ENCODE measurements around the gene ATP9A.
"Not testable (repeated sequence)": the region's sequence is repeated elsewhere in the genome, so short reads cannot be mapped to it uniquely, and the experiment has no call there.

Gene ATP9A

GRCh38 chr20:51767867-51768758 lies at the start of gene ATP9A:
Gene ATP9A (minus strand): TSS chr20:51768390. CDS start chr20:51768369, 21 bp downstream.
- DNase-seq (ENCODE audit: low read depth): no peak

GRCh38 chr20:51816856-51817255 lies 48.7 kb upstream of the ATP9A start:
- DNase-seq (ENCODE audit: low read depth): not testable (repeated sequence)

- DNase-seq (ENCODE audit: low read depth): no peak
Observed at GRCh38 chr20:51815383-51816076, 47.3 kb upstream of the ATP9A start.

- no peak for DNase-seq (ENCODE audit: low read depth)
Observed at GRCh38 chr20:51812861-51813260, 44.7 kb upstream of the ATP9A start.

- DNase-seq (ENCODE audit: low read depth): no peak
Observed at GRCh38 chr20:51811514-51812128, 43.4 kb upstream of the ATP9A start.

GRCh38 chr20:51811042-51811355 lies 42.8 kb upstream of the ATP9A start:
- DNase-seq (ENCODE audit: low read depth): no peak

- no peak for DNase-seq (ENCODE audit: low read depth)
Observed at GRCh38 chr20:51810155-51811041, 42.2 kb upstream of the ATP9A start.

GRCh38 chr20:51807720-51808250 lies 39.6 kb upstream of the ATP9A start:
- DNase-seq (ENCODE audit: low read depth): no peak

GRCh38 chr20:51804754-51805153 lies 36.6 kb upstream of the ATP9A start:
- no peak for DNase-seq (ENCODE audit: low read depth)

GRCh38 chr20:51803148-51803854 lies 35.1 kb upstream of the ATP9A start:
- no peak for DNase-seq (ENCODE audit: low read depth)

- no peak for DNase-seq (ENCODE audit: low read depth)
Observed at GRCh38 chr20:51802170-51802751, 34.1 kb upstream of the ATP9A start, which contains the start of gene SALL4. Gene SALL4 (minus strand): TSS chr20:51802521. CDS start chr20:51802408, 113 bp downstream.

GRCh38 chr20:51801823-51802123 lies 33.6 kb upstream of the ATP9A start:
- no peak for DNase-seq (ENCODE audit: low read depth)

GRCh38 chr20:51801122-51801822 lies 33.1 kb upstream of the ATP9A start:
- no peak for DNase-seq (ENCODE audit: low read depth)

GRCh38 chr20:51800872-51801121 lies 32.6 kb upstream of the ATP9A start:
- DNase-seq (ENCODE audit: low read depth): no peak

- DNase-seq (ENCODE audit: low read depth): peak; percentile 8
Observed at GRCh38 chr20:51800060-51800871, 32.1 kb upstream of the ATP9A start.

- no peak for DNase-seq (ENCODE audit: low read depth)
Observed at GRCh38 chr20:51799401-51799860, 31.2 kb upstream of the ATP9A start.

- no peak for DNase-seq (ENCODE audit: low read depth)
Observed at GRCh38 chr20:51797357-51798025, 29.3 kb upstream of the ATP9A start.

- DNase-seq (ENCODE audit: low read depth): no peak
Observed at GRCh38 chr20:51796340-51796739, 28.1 kb upstream of the ATP9A start.

GRCh38 chr20:51792960-51793359 lies 24.8 kb upstream of the ATP9A start:
- DNase-seq (ENCODE audit: low read depth): no peak

All from stimulated activated CD8-positive, alpha-beta memory T cell treated with anti-CD3 and anti-CD28 coated beads, Interleukin-12 subunit alpha, Interleukin-12 subunit beta, amount 100 ng/mL, for 4 hours (primary cell).